ENCODE results near the gene KCNJ6.

DNA sequence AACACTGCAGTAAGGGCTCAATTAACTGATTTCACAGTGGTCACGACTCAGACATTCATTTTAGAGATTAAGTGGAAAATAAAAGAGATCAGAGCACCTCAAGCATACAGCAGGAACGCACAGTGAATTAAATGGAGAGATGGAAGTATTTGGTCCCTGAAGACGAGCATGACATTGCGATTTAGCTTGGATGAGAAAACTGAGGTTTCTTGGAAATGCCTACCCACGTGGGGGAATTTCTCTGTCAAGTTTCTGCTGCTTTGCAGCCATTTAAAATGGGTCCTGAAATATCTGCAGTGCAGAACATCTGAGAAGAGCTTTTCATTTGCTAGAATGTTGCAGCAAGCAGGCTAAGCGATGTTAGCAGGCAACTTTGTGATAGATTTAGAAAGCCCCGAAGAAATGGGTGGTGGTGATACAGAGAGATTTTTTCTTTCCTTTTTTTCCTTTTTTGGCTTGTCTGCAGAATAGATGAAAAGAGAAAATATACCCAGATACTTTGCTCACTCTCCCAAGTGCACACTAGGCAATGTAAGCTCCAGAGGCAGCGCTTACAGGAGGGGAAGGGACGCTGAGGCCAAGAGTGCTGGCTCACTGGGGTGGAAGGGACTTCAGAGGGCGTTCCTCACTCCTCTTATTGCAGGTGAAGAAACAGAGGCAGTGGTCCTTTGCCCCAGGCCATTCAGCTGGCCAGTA is 258.0 kb downstream of the KCNJ6 start:
- TF ChIP-seq, protein P1, sequence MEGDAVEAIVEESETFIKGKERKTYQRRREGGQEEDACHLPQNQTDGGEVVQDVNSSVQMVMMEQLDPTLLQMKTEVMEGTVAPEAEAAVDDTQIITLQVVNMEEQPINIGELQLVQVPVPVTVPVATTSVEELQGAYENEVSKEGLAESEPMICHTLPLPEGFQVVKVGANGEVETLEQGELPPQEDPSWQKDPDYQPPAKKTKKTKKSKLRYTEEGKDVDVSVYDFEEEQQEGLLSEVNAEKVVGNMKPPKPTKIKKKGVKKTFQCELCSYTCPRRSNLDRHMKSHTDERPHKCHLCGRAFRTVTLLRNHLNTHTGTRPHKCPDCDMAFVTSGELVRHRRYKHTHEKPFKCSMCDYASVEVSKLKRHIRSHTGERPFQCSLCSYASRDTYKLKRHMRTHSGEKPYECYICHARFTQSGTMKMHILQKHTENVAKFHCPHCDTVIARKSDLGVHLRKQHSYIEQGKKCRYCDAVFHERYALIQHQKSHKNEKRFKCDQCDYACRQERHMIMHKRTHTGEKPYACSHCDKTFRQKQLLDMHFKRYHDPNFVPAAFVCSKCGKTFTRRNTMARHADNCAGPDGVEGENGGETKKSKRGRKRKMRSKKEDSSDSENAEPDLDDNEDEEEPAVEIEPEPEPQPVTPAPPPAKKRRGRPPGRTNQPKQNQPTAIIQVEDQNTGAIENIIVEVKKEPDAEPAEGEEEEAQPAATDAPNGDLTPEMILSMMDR (IDR thresholded peaks at IDR 0.05; ENCODE audit: insufficient read depth, low read length, poor library complexity, severe bottlenecking), result no peak
- no peak for TF ChIP-seq EZH2phosphoT487 (conservative IDR thresholded peaks at IDR 0.05; ENCODE audit: low read length)

Data from SU-DHL-6 (cell line).